UCSD-AML1 (cell line): Measurements from ENCODE around the gene SLC16A1.
"Not testable (repeated sequence)": the region's sequence is repeated elsewhere in the genome, so short reads cannot be mapped to it uniquely, and the experiment has no call there.

Experiments used
- DNase-seq: peaks from one replicate; lab custom pipeline; 2025; ENCODE audit not compliant: unreplicated experiment; lab: John Stamatoyannopoulos, UW

The SLC16A1 gene

DNA sequence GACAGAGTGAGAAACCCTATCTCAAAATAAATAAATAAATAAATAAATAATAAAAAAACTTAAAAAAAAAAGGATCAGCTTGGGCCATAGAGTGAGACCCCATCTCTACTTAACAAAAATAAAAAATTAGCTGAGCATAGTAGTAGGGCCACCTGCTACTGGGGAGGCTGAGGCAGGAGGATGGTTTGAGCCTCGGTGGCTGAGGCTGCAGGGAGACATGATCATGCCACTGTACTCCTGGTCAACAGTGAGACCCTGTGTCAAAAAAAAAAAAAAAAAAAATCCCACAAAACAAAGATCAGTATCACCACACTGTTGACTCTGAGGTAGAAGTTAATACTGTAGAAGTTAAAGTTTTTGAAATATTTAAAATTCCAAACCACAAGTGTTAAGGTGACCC lies 29.1 kb downstream of the SLC16A1 start:
- no peak for DNase-seq

DNA sequence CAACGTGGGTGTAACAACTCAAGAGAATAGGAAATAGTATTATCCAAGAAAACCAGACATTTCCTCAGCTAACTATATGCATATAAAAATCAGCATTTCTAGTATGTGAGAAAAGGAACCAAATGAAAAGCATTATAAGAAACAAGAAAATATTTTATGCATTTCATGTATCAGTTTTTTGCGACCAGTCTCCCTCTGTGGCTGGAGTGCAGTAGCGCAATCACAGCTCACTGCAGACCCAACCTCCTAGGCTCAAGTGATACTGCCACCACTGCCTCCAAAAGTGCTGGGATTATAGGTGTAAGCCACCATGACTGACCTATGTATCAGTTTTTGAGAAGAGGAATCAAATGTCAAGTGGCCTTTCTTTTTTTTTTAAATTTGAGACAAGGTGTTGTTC lies 31.0 kb downstream of the SLC16A1 start:
- no peak for DNase-seq

DNA sequence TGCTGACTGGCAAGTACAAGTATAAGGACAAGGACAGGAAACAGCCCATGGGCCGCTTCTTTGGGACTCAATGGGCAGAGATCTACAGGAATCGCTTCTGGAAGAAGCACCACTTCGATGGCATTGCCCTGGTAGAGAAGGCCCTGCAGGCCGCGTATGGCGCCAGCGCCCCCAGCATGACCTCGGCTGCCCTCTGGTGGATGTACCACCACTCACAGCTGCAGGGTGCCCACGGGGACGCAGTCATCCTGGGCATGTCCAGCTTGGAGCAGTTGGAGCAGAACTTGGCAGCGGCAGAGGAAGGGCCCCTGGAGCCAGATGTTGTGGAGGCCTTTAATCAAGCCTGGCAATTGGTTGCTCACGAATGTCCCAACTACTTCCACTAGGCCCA lies 32.0 kb downstream of the SLC16A1 start:
- DNase-seq = no peak

DNA sequence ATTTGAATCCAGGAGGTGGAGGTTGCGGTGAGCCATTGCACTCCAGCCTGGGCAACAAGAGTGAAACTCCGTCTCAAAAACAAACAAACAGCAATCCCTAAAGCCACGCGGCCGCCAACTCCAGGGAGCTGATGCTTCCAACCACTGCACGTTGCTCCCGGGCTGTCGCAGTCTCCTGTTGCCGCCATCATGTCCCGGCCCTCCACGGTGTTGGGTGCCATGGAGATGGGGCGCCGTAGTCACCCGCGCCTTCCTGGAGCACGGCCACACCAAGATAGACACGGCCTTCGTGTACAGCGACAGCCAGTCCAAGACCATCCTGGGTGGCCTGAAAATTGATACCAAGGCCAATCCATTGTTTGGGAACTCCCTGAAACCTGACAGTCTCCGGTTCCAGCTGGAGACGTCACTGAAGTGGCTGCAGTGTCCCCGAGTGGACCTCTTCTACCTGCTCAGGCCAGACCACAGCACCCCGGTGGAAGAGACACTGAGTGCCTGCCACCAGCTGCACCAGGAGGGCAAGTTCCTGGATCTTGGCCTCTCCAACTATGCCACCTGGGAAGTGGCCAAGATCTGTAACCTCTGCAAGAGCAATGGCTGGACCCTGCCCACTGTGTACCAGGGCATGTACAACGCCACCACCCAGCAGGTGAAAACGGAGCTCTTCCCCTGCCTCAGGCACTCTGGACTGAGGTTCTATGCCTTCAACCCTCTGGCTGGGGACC lies 32.6 kb downstream of the SLC16A1 start:
- no peak for DNase-seq

DNA sequence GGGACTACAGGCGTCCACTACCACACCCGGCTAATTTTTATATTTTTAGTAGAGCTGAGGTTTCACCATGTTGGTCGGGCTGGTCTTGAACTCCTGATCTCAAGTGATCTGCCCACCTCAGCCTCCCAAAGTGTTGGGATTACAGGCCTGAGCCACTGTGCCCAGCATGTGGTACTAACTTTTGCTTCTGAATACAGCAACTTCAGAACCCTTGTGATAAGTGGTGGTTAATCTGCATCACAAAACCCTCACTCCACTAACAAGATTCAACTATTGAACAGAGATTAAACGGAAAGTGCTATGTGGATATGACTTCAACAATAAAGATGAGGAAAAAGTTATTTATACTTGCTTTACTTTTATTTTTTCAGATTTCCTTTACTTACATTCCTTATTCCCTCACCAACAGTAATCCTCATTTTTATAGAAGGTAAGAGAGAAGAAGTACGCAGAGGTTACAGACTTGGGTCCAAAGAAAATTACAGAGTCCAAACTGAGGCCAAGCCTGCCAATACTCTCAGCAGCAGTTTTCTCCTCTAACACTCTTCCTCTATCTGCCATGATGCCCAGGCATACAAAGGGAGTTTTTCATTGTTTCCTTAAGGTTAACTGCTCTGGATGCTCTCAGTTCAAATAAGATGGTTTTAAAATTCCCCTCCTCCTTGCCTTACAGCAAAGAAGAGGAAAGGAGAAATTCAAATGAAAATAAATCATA lies 44.3 kb downstream of the SLC16A1 start:
- no peak for DNase-seq

DNA sequence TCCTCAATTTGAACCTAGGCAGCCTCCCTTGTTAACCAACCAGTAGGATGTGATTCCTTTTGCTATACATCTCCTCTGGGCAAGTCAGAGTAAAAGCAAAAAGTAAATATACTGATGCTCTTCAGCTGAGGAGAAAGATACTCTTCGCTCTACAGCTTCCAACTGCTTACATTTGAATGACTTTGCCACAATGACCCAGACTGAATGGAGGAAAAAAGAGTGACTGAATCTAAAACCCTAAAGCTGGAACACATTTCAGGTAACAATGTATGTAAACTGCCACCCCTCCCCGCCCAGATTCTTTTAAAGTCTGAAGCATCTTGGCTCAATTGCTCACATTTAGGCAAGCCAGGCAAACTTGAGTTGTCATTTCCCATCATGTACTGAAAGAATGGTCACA lies 46.1 kb downstream of the SLC16A1 start:
- no peak for DNase-seq

DNA sequence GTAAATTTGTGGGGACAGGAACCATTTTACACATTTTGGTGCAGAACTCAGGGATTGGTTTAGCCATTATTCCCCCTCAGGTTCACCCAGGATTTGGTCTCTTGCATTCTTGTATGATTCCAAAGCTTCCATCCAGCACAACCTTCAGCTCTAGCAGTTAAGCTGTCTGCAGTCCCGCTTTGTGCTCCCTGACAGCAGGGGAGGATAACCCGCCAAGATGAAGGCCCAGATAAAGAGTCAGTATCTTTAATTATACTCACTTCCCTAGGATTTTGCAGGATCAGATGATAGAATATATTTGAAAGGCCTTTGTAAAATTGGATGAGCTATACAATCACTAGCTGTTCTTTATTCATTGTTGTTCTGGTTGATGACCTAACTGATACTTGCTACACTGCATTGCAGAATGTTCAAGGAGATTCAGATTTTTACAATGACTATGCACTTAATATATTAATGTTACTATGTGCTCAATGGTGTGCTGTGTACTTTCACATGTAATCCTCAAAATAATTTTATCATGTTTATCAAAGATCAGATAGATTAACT lies 49.8 kb downstream of the SLC16A1 start:
- DNase-seq = no peak

DNA sequence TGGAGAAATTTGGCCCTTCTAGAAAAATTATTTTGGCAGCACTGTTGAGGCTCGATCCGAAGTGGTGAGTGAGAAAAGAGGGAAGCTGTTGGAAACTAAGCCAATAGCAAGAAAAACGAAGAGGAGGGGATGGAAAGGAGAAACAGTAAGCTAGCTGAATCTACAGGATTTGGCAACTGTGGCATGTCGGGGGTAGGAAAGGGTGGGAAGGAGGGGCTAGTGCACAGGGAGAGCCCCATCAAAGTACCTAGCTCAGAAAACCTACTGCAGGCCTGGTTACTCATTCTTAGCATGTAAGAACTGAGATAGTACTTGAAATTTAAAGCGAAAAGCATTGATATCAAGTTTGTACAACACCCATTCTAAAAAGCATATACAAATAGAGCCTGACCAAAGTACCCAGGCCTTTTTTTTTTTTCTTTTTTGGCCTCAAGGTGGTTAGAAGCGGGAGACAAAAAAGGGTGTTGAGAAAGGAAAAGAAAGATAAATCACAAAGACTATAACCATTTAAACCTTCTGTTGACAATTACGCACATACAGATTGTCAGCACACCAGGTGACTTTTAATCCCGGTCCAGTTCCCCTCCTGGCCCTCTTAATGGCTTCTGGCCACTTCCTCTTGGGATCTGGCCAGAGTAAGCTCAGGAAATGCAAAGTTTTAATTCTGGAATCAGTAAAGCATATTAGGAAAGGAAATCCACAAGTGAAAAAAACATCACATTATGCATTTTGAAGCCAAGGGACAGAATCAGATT lies 50.4 kb downstream of the SLC16A1 start:
- DNase-seq = no peak

DNA sequence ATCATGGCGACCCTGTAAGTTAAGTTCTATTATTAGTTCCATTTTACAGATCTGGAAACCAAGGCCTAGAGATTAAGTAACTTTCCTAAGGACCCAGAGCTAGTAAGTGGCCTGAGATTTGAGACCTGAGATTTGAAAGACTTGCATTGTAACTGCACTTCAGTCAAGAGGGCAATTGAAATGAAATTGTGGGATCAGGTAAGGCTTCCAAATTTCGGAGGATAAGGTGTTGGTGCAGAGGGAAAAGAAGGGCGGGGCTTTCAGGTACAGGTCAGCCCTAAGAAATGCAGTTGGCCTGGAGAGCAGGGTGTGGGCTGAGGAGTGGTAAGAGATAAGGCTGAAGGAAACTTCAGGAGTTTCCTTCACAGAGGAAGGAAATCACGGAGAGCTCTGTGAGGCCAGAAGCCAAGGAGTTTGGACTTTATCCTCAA lies 51.1 kb downstream of the SLC16A1 start:
- no peak for DNase-seq

DNA sequence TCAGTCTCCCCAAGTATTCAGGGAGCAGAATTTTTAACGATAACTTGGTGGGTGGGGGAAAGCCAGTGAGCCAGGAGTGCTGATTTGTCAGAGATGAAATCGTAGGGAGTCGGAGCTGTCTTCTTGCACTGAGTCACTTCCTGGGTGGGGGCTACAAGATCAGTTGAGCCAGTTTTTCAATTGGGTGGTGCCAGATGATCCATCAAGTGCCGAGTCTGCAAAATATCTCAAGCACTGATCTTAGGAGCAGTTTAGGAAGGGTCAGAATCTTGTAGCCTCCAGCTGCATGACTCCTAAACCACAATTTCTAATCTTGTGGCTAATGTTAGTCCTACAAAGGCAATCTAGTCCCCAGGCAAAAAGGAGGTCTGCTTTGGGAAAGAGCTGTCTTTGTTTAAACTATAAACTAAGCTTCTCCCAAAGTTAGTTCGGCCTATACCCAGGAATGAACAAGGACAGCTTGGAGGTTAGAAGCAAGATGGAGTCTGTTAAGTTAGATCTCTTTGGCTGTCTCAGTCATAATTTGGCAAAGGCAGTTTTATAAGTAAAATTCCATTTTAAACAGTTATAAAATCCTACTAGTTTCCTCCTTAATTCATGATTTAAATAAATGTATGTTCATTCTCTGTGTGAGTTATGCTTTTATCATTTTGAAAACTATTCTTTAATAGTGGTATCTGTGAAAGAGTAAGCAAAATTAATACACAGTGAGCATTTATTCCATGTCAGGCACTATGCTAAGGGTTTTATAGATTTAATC lies 51.7 kb downstream of the SLC16A1 start:
- DNase-seq = no peak

DNA sequence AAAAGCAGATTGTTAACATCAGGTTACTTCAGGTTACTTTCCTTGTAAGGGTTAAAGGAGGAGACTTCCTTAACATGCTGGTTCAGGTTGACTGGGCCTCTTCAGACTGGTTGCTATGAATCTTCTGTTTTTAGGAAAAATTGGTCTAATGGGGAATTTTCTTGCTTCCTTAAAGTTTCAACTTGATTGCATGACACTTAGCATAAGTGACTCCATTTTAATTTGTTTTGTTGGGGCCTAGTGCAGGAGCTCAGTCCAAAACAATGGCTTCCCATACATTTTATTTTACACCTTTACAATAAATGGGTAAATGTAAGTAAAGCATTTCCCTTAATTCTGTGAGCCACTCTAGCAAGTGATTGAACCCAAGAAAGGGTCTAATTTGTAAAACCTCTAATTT lies 53.8 kb downstream of the SLC16A1 start:
- no peak for DNase-seq

DNA sequence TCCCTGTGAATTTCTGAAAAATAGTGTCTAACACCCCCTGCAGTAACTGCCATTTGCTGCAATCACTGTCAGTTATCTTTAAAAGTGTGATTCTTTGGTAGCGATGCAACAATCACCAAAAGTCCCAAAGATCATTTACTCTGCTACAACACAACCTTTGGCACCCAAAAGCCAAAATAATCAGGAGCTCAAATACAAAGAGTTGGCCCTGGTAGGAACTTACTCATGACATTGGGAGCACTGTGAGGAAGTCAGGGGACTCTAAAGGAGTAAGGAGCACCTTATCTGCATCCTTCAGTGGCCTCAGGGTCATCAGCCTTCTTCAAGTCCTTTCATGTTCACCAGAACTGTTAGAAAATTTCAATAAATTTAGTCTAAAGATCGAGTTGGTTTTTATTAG lies 54.6 kb downstream of the SLC16A1 start:
- no peak for DNase-seq

DNA sequence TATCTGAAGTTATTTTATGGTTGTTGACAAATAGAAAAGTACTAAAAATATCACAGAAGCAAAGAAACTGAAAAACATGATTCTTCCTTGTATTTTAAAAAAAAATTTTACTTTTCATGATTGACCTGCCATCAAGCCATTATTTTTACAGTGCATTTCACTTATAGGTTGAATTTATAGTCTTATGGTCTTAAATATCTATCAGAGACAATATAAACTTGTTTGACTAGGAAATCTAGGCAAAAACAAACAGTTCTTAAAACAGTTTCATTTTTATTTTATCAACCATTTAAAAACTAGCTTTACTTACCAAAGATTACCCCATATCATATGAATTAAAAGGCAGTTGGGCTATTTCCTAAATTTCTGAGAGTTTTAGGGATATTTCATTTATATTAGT lies 59.2 kb downstream of the SLC16A1 start:
- DNase-seq = no peak

DNA sequence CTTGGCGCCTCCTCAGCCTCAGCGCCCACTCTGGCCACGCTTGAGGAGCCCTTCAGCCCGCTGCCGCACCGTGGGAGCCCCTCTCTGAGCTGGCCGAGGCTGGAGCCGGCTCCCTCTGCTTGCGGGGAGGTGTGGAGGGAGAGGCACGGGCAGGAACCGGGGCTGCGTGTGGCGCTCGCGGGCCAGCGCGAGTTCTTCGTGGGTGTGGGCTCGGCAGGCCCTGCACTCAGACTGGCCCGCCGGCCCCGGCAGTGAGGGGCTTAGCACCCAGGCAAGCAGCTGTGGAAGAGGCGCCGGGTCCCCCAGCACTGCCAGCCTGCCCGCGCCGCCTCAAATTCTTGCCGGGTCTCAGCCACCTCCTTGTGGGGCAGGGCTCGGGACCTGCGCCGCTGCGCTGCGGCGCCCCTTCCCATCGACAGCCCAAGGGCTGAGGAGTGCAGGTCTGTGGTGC lies 61.4 kb downstream of the SLC16A1 start:
- no peak for DNase-seq

DNA sequence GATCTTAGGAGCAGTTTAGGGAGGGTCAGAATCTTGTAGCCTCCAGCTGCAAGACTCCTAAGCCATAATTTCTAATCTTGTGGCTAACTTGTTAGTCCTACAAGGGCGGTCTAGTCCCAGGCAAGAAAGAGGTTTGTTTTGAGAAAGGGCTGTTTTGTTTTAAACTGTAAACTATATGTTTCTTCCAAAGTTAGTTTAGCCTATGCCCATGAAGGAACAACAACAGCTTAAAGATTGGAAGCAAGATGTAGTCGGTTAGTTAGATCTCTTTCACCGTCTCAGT lies 62.0 kb downstream of the SLC16A1 start:
- DNase-seq = no peak

DNA sequence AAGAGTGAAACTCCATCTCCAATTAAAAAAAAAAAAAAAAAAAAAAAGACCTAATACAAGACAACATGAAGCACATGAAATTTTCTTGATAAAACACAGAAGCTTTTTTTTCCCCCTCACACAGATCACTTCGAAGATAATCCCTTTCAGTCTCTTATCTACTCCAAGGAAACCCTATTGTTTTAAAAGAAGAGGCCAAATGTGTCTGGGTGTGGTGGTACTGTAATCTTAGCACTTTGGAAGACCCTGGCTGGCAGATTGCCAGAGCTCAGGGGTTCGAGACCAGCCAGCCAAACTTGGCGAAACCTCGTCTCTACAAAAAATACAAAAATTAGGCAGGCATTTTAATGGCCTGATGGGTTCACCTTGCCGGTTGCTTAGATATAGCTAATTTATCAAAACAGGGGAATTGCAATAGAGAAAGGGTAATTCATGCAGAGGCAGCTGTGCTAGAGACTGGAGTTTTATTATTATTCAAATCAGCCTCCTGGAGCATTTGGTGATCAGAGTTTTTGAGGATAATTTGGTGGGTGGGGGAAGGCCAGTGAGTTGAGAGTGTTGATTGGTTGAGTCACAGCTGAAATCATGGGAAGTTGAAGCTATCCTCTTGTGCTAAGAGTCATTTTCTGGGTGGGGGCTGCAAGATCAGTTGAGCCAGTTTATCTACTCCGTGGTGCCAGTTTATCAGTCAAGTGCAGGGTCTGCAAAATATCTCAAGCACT lies 62.5 kb downstream of the SLC16A1 start:
- no peak for DNase-seq

DNA sequence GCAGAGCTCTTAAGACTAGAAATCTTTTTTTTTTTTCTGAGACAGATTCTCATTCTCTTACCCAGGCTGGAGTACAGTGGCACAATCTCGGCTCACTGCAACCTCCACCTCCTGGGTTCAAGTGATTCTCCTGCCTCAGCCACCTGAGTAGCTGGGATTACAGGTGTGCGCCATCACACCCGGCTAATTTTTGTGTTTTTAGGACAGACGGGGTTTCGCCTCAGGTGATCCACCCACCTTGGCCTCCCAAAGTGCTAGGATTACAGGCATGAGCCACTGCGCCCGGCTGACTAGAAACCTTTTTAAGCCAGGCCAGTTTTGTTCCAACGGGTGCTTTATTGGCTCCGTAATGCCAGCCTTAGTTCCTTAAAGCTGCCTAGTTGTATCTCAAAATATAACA lies 66.1 kb downstream of the SLC16A1 start:
- not testable (repeated sequence) for DNase-seq

DNA sequence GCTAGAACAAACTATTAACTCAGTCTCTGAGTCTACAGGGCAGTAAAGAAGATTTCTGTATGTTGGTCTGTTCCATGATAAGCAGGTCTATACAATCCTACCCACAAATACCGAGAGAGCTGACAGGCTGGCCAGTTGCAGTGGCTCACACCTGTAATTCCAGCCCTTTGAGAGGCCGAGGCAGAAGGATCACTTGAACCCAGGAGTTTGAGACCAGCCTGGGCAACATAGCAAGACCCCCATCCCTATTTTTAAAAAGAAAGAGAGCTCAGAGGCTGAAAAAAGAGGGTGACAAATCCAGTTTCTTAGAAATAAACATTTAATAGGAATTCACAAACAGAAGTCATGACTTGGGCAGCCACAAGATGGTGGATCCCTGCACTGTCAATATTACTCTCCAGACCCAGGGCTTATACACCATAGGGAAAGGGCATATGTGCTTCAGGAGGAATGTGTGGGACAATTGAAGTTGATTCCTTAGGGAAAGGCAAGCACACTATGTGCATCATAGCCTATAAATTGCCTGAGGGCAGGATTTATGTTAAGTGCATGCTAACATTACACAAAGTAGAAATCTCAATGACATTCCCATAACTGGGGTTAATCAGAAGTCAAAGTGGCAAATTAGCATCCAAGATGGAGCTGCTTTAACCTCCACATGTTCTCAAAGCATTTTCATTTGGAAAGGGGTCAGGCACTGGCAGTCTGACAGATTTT lies 66.8 kb downstream of the SLC16A1 start:
- no peak for DNase-seq

DNA sequence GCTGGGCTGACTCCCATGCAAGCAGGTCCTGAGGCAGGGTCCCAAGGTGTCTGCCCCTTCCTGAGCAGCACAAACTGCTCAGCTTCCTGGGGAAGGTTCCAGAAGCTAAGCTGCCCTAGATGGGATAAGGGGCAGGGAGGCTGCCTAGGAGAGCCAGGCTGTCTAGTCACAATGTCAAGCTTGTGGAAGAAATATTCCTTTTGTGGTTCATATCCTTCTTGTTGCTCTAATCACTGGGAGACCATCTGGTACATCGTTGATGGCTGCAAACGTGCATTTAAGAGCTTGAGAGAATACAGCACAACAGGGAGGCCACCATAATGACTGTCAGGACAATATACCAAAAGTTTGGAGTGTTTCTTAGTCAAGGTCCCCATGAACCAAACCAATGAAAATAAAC lies 67.4 kb downstream of the SLC16A1 start:
- no peak for DNase-seq
